ELR (cell line): ENCODE measurements around the gene SLC1A4.
A peak's percentile ranks its signal among the peaks of the same experiment; 100 is the strongest.
"Not testable (repeated sequence)": the region's sequence is repeated elsewhere in the genome, so short reads cannot be mapped to it uniquely, and the experiment has no call there.

Source experiments
- DNase-seq: peaks from one replicate; pipeline ENCODE4 v3.0.0-alpha.2; 2015; ENCODE audit warnings: low read depth

The SLC1A4 gene

GRCh38 chr2:64992990-64993389 is 3.8 kb downstream of the SLC1A4 start:
- no peak for DNase-seq

- DNase-seq = no peak
Measured at GRCh38 chr2:64995041-64995440, 5.8 kb downstream of the SLC1A4 start.

- DNase-seq = peak; percentile 28
Measured at GRCh38 chr2:64996871-64997307, 7.7 kb downstream of the SLC1A4 start.

GRCh38 chr2:64998658-64999061 is 9.5 kb downstream of the SLC1A4 start:
- peak; percentile 57 for DNase-seq

GRCh38 chr2:64999754-65000153 is 10.6 kb downstream of the SLC1A4 start:
- no peak for DNase-seq

GRCh38 chr2:65000644-65001043 is 11.4 kb downstream of the SLC1A4 start:
- no peak for DNase-seq

- DNase-seq = no peak
Measured at GRCh38 chr2:65003037-65003436, 13.8 kb downstream of the SLC1A4 start.

- DNase-seq = not testable (repeated sequence)
Measured at GRCh38 chr2:65004232-65004631, 15.0 kb downstream of the SLC1A4 start.

- DNase-seq = no peak
Measured at GRCh38 chr2:65013776-65014175, 24.6 kb downstream of the SLC1A4 start.

- DNase-seq = no peak
Measured at GRCh38 chr2:65015731-65016130, 26.5 kb downstream of the SLC1A4 start.

GRCh38 chr2:65016789-65017188 is 27.6 kb downstream of the SLC1A4 start:
- no peak for DNase-seq

GRCh38 chr2:65017335-65017734 is 28.1 kb downstream of the SLC1A4 start:
- DNase-seq = peak; percentile 15

- no peak for DNase-seq
Measured at GRCh38 chr2:65018141-65018582, 29.0 kb downstream of the SLC1A4 start.

- no peak for DNase-seq
Measured at GRCh38 chr2:65019010-65019409, 29.8 kb downstream of the SLC1A4 start.

GRCh38 chr2:65019675-65020195 is 30.5 kb downstream of the SLC1A4 start:
- no peak for DNase-seq

- not testable (repeated sequence) for DNase-seq
Measured at GRCh38 chr2:65020251-65020650, 31.1 kb downstream of the SLC1A4 start.

GRCh38 chr2:65020943-65021528 is 31.8 kb downstream of the SLC1A4 start:
- DNase-seq = no peak

- DNase-seq = no peak
Measured at GRCh38 chr2:65021709-65022108, 32.5 kb downstream of the SLC1A4 start.

- DNase-seq = no peak
Measured at GRCh38 chr2:65022189-65022588, 33.0 kb downstream of the SLC1A4 start.

GRCh38 chr2:65023742-65024141 is 34.5 kb downstream of the SLC1A4 start:
- no peak for DNase-seq

- peak; percentile 65 for DNase-seq
Measured at GRCh38 chr2:65024149-65024829, 35.1 kb downstream of the SLC1A4 start.

GRCh38 chr2:65025453-65026123 is 36.4 kb downstream of the SLC1A4 start:
- DNase-seq = no peak

GRCh38 chr2:65026154-65026553 is 37.0 kb downstream of the SLC1A4 start:
- DNase-seq = no peak
